H9 (cell line): ENCODE data around the gene CEP85L. TPM values are rescaled to one million over a fixed set of nuclear protein-coding genes. Genes with fewer than 3 reads are reported as not detected.

Experiments used
- DNase-seq: peaks from one replicate; pipeline ENCODE4 v3.0.0-alpha.2; 2017
- H2AFZ ChIP-seq: one replicate; pipeline ENCODE4 v1.6.1; 2013; ENCODE audit warnings: mild to moderate bottlenecking, low read length, control low read depth, moderate library complexity
- H2AK5ac ChIP-seq: 2 replicates; pipeline ENCODE4 v1.6.1; 2013; ENCODE audit warnings: low read length, control low read depth, mixed read lengths; ENCODE audit not compliant: insufficient read length
- H2BK120ac ChIP-seq: one replicate; pipeline ENCODE4 v1.6.1; 2013; ENCODE audit warnings: low read depth, mild to moderate bottlenecking, low read length, control low read depth, inconsistent platforms; ENCODE audit not compliant: poor library complexity, severe bottlenecking
- H2BK12ac ChIP-seq: 2 replicates; pipeline ENCODE4 v1.6.1; 2013; ENCODE audit warnings: low read length, control low read depth, mixed read lengths, low read depth; ENCODE audit not compliant: insufficient read length
- H2BK15ac ChIP-seq: 2 replicates; pipeline ENCODE4 v1.6.1; 2013; ENCODE audit warnings: low read depth, low read length, control low read depth
- H2BK20ac ChIP-seq: one replicate; pipeline ENCODE4 v1.6.1; 2013; ENCODE audit warnings: low read depth, mild to moderate bottlenecking, low read length, control low read depth, inconsistent platforms; ENCODE audit not compliant: poor library complexity, severe bottlenecking
- H2BK5ac ChIP-seq: 2 replicates; pipeline ENCODE4 v1.6.1; 2013; ENCODE audit warnings: low read length, control low read depth, mixed read lengths; ENCODE audit not compliant: insufficient read length
- H3K14ac ChIP-seq: 2 replicates; pipeline ENCODE4 v1.6.1; 2013; ENCODE audit warnings: low read length, control low read depth; ENCODE audit not compliant: insufficient read depth
- H3K18ac ChIP-seq: 2 replicates; pipeline ENCODE4 v1.6.1; 2013; ENCODE audit warnings: low read depth, mild to moderate bottlenecking, mixed read lengths, low read length, control low read depth; ENCODE audit not compliant: insufficient read length
- H3K23ac ChIP-seq: 2 replicates; pipeline ENCODE4 v1.6.1; 2013; ENCODE audit warnings: low read length, control low read depth, mixed read lengths, low read depth; ENCODE audit not compliant: insufficient read length
- H3K23me2 ChIP-seq: 2 replicates; pipeline ENCODE4 v1.6.1; 2013; ENCODE audit warnings: low read depth, mild to moderate bottlenecking, mixed read lengths, low read length, control low read depth; ENCODE audit not compliant: insufficient read length, poor library complexity, severe bottlenecking
- H3K27ac ChIP-seq: 2 replicates; pipeline ENCODE4 v1.5.1; 2013; ENCODE audit warnings: low read length, control low read depth, mixed read lengths, low read depth; ENCODE audit not compliant: insufficient read length
- H3K27me3 ChIP-seq: 2 replicates; pipeline ENCODE4 v1.6.1; 2013; ENCODE audit warnings: low read length, control low read depth, inconsistent platforms; ENCODE audit not compliant: insufficient read depth
- H3K4ac ChIP-seq: 2 replicates; pipeline ENCODE4 v1.6.1; 2013; ENCODE audit warnings: low read depth, mild to moderate bottlenecking, control low read depth, inconsistent platforms, low read length, moderate library complexity
- H3K4me1 ChIP-seq: 2 replicates; pipeline ENCODE4 v1.6.1; 2013; ENCODE audit warnings: low read length, control low read depth, inconsistent platforms; ENCODE audit not compliant: insufficient read depth
- H3K4me2 ChIP-seq: 2 replicates; pipeline ENCODE4 v1.6.1; 2013; ENCODE audit warnings: low read length, control low read depth, mixed read lengths; ENCODE audit not compliant: insufficient read length, insufficient read depth
- H3K56ac ChIP-seq: 2 replicates; pipeline ENCODE4 v1.6.1; 2013; ENCODE audit warnings: low read depth, mild to moderate bottlenecking, mixed read lengths, low read length, control low read depth; ENCODE audit not compliant: insufficient read length
- H3K79me1 ChIP-seq: 2 replicates; pipeline ENCODE4 v1.6.1; 2013; ENCODE audit warnings: low read depth, mild to moderate bottlenecking, moderate library complexity, low read length, control low read depth, inconsistent platforms; ENCODE audit not compliant: insufficient read depth, poor library complexity, severe bottlenecking
- H3K79me2 ChIP-seq: 2 replicates; pipeline ENCODE4 v1.6.1; 2013; ENCODE audit warnings: low read length, control low read depth, inconsistent platforms; ENCODE audit not compliant: insufficient read depth
- H3K9ac ChIP-seq: 2 replicates; pipeline ENCODE4 v1.6.1; 2013; ENCODE audit warnings: low read length, control low read depth, mixed read lengths; ENCODE audit not compliant: insufficient read length; ENCODE audit errors: extremely low read depth
- H3K9me3 ChIP-seq: one replicate; pipeline ENCODE4 v1.6.1; 2013; ENCODE audit warnings: low read depth, low read length, inconsistent platforms; ENCODE audit not compliant: control insufficient read depth
- H3T11ph ChIP-seq: one replicate; pipeline ENCODE4 v1.6.1; 2013; ENCODE audit warnings: mild to moderate bottlenecking, low read length, control low read depth, inconsistent platforms
- H4K20me1 ChIP-seq: one replicate; pipeline ENCODE4 v1.6.1; 2013; ENCODE audit not compliant: control insufficient read depth, insufficient read length, insufficient read depth
- H4K5ac ChIP-seq: 2 replicates; pipeline ENCODE4 v1.6.1; 2013; ENCODE audit warnings: low read depth, mild to moderate bottlenecking, mixed read lengths, low read length, control low read depth; ENCODE audit not compliant: insufficient read length
- H4K8ac ChIP-seq: replicated peaks from 2 replicates; pipeline ENCODE4 v1.6.1; 2013; ENCODE audit warnings: low read length, control low read depth, mixed read lengths, low read depth; ENCODE audit not compliant: insufficient read length
- H4K91ac ChIP-seq: 2 replicates; pipeline ENCODE4 v1.6.1; 2013; ENCODE audit warnings: low read depth, mild to moderate bottlenecking, moderate library complexity, mixed read lengths, low read length, control low read depth; ENCODE audit not compliant: insufficient read length
- H3K27ac Mint-ChIP-seq, 3 experiments: 2 replicates in 2 of 3; 3 replicates in 1 of 3; pipeline ENCODE4 v1.8.0; 2020 to 2021; ENCODE audit warnings: mixed read lengths in 3 of 3, mild to moderate bottlenecking in 1 of 3, moderate library complexity in 1 of 3
- H3K27me3 Mint-ChIP-seq: 2 replicates; pipeline ENCODE4 v1.8.0; 2021; ENCODE audit warnings: low read depth, mild to moderate bottlenecking, moderate library complexity, mixed read lengths
- H3K36me3 Mint-ChIP-seq, 3 experiments: 2 replicates in 2 of 3; 3 replicates in 1 of 3; pipeline ENCODE4 v1.8.0; 2020 to 2021; ENCODE audit warnings: low read depth in 3 of 3, mixed read lengths in 3 of 3; ENCODE audit not compliant: insufficient read depth in 1 of 3
- H3K4me1 Mint-ChIP-seq, 2 experiments: 2 replicates each; pipeline ENCODE4 v1.8.0; 2020; ENCODE audit warnings: mixed read lengths in 2 of 2
- H3K4me3 Mint-ChIP-seq, 2 experiments: 2 replicates in 1 of 2; 3 replicates in 1 of 2; pipeline ENCODE4 v1.8.0; 2020 to 2021; ENCODE audit warnings: mild to moderate bottlenecking in 2 of 2, mixed read lengths in 2 of 2, moderate library complexity in 1 of 2
- H3K9me3 Mint-ChIP-seq, 2 experiments: 2 replicates in 1 of 2; 3 replicates in 1 of 2; pipeline ENCODE4 v1.8.0; 2020; ENCODE audit warnings: mild to moderate bottlenecking in 2 of 2, mixed read lengths in 2 of 2, moderate library complexity in 1 of 2
- WGBS: extraction: QIAGEN DNeasy Blood & Tissue Kit; methylation state at CpG from one replicate; pipeline ENCODE4 v1.1.7; 2013; ENCODE audit warnings: missing lambda C conversion rate, low lambda C conversion rate, mixed read lengths; ENCODE audit not compliant: insufficient read length; ENCODE audit errors: extremely low coverage; 5-methylcytosine and 5-hydroxymethylcytosine counted together
- total RNA-seq: library from RNA; stranded (reverse); gene quantifications from 2 replicates; pipeline ENCODE4 v1.2.1, GENCODE V29; 2021
- TF ChIP-seq, protein P1 (sequence below): fragments of 200-600 bp; sonication (generic); conservative IDR thresholded peaks from 3 replicates; pipeline ENCODE4 v1.8.0; 2021; ENCODE audit warnings: antibody characterized with exemption, mild to moderate bottlenecking

The CEP85L gene
- total RNA-seq, 1 experiment from 2014 or later, result 3.8 TPM

DNA sequence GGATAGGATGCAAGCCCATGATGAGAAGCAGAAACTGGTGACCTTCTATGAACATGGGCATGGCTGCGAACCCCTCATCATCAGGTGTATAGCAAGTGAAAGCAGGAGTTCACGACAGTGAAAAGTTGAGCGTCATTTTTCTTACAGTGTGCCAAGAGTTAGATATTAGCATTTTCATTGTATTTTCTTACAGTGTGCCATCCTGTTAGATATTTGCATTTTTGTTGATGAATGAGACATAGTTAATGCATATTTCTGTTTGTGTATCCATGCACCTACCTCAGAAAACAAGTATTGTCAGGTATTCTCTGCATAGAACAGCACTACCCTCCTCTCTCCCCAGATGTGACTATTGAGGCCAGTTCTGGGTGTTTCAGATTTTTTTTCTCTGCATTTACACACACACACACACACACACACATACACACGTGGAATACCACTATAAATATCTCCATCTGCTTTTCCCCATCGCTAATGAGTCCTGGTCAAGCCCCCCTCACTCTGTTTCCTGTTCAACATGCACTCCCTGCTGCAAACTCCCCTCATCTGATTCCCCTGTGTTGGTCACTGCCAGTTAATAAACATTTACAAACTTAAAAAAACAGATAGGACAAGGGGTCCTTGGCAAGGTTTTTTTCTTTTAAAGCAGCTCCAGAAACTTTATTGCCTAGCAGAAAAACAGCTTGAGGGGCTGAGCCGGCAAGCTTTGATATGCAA is 61.6 kb downstream of the CEP85L start:
- H3K9ac ChIP-seq, result no peak overlapping the region
- no peak overlapping the region for H3K14ac ChIP-seq
- no peaks in the 10 kb centered on the region for H3K79me2 ChIP-seq
- no peaks in the 10 kb centered on the region for H3K23me2 ChIP-seq
- no peak overlapping the region for H2AK5ac ChIP-seq
- no peaks in the 10 kb centered on the region for H4K20me1 ChIP-seq
- no peak overlapping the region for H2AFZ ChIP-seq
- no peak overlapping the region for H3T11ph ChIP-seq
- no peak overlapping the region for H3K27ac Mint-ChIP-seq
- H4K91ac ChIP-seq, result no peak overlapping the region
- no peaks in the 10 kb centered on the region; a peak in 1 of 5 replicates for H3K9me3 Mint-ChIP-seq
- H3K79me1 ChIP-seq, result peaks cover 2% of the 10 kb centered on the region
- no CpG with 5 or more reads among the region's 6 CpGs for WGBS
- no peak overlapping the region for H3K4me2 ChIP-seq
- H4K5ac ChIP-seq, result no peak overlapping the region
- no peak for DNase-seq
- no peak overlapping the region for H2BK12ac ChIP-seq
- H3K4me1 Mint-ChIP-seq, result peaks cover 15 to 18% of the 10 kb centered on the region in 2 experiments
- no peak overlapping the region for H2BK120ac ChIP-seq
- no peak overlapping the region for H4K8ac ChIP-seq
- TF ChIP-seq, protein P1, sequence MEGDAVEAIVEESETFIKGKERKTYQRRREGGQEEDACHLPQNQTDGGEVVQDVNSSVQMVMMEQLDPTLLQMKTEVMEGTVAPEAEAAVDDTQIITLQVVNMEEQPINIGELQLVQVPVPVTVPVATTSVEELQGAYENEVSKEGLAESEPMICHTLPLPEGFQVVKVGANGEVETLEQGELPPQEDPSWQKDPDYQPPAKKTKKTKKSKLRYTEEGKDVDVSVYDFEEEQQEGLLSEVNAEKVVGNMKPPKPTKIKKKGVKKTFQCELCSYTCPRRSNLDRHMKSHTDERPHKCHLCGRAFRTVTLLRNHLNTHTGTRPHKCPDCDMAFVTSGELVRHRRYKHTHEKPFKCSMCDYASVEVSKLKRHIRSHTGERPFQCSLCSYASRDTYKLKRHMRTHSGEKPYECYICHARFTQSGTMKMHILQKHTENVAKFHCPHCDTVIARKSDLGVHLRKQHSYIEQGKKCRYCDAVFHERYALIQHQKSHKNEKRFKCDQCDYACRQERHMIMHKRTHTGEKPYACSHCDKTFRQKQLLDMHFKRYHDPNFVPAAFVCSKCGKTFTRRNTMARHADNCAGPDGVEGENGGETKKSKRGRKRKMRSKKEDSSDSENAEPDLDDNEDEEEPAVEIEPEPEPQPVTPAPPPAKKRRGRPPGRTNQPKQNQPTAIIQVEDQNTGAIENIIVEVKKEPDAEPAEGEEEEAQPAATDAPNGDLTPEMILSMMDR, result no peak
- no peak overlapping the region for H3K27ac ChIP-seq
- H3K18ac ChIP-seq, result no peak overlapping the region
- peaks cover 4% of the 10 kb centered on the region; the same call in 1 of the 2 replicates for H3K4me1 ChIP-seq
- H3K9me3 ChIP-seq, result no peaks in the 10 kb centered on the region
- no peak overlapping the region for H3K23ac ChIP-seq
- no peaks in the 10 kb centered on the region for H3K27me3 Mint-ChIP-seq
- no peak overlapping the region for H2BK5ac ChIP-seq
- H3K4ac ChIP-seq, result no peak overlapping the region
- no peaks in the 10 kb centered on the region for H3K27me3 ChIP-seq
- no peak overlapping the region for H2BK20ac ChIP-seq
- H3K56ac ChIP-seq, result no peak overlapping the region
- H3K4me3 Mint-ChIP-seq, result no peak overlapping the region
- no peak overlapping the region for H2BK15ac ChIP-seq
- H3K36me3 Mint-ChIP-seq, result no peaks in the 10 kb centered on the region
